Measurements from ENCODE around the gene HACD2.

The HACD2 gene

GRCh38 chr3:123451186-123451585 is 133.7 kb downstream of the HACD2 start:
- H3K9ac ChIP-seq = no peak overlapping the region
- H3K9me3 ChIP-seq (replicated peaks in 1 of 11) = peaks cover 0 to 15% (median 5%) of the 10 kb centered on the region in 11 experiments; a peak in 8 of 22 replicates
- peaks cover 0 to 18% (median 6%) of the 10 kb centered on the region in 10 experiments; a peak in 10 of 20 replicates for H3K4me1 ChIP-seq
- no peaks in the 10 kb centered on the region for H3K36me3 ChIP-seq
- H4K20me1 ChIP-seq = peaks cover 0 to 12% (median 0%) of the 10 kb centered on the region in 11 experiments; a peak in 4 of 22 replicates
- no peak overlapping the region for H3K27ac ChIP-seq
- no peak overlapping the region for H3K4me3 ChIP-seq
- TF ChIP-seq Cebpa-rat (IDR thresholded peaks at IDR 0.05) = no peak
- peaks cover 50 to 56% (median 54%) of the 10 kb centered on the region in 11 experiments for H3K27me3 ChIP-seq
- no peak overlapping the region for H3K4me2 ChIP-seq

GRCh38 chr3:123449997-123450604 is 134.8 kb downstream of the HACD2 start:
- Histone ChIP-seq H3K9ac (peak overlapping the region in 10 of 11 experiments; percentile 51 to 76 (median 66); a peak in 19 of 22 replicates), H3K4me2 (peak overlapping the region; percentile 95 to 100 (median 99)), H3K27ac (no peak overlapping the region), H3K9me3 (replicated peaks in 1 of 11) (peaks cover 0 to 15% (median 5%) of the 10 kb centered on the region in 11 experiments; a peak in 8 of 22 replicates), H3K4me3 (peak overlapping the region; percentile 58 to 73 (median 68)), H3K27me3 (peaks cover 53 to 67% (median 62%) of the 10 kb centered on the region in 11 experiments), H3K4me1 (peaks cover 0 to 18% (median 6%) of the 10 kb centered on the region in 10 experiments; a peak in 10 of 20 replicates), H3K36me3 (no peaks in the 10 kb centered on the region), H4K20me1 (peaks cover 0 to 12% (median 0%) of the 10 kb centered on the region in 11 experiments; a peak in 4 of 22 replicates)
- no peak for TF ChIP-seq Cebpa-rat (IDR thresholded peaks at IDR 0.05)

DNA sequence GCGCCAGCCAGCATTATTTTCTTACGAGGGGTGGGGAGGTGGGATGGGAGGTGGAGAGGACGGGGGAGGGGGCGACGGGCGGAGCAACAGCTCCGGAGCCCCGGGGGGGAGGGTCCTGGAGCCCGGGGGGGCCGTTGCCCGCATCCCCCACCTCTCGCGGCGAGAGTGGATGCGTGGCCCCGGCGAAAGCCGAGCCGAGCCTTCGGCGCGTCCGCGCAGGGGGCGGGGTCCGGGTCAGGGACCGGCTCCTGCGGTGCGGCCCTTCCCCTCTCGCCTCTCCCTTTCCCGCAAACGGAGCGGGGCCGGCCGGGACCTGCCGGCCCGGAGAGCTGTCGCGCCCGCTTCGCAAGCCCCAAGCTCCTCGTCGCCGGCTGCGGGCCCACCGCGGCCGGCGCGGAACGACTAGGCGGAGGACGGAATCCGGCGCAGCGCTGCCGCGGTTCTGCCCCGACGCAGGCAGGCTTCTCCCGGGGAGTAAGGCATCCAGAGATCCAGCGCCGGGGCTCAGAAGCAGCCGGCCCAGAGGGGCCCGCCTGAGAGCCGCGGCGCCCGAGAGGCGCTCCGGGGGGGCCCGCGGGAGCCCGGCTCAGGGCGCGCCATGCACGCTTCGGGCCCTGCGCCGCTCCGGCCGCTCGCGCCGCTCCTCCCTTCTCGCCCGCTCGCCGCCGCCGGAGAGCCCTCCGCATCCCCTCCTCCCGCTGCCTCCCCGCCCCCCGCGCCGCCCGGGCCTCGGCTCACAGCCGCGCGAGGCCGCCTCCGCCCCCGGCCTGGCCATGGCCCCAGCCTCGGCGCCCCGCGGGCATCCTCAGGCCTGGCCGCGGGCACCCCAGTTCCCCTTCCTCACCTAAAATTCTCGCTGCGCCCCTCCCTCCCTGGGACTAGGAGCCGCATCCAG is 135.5 kb downstream of the HACD2 start:
- Histone ChIP-seq H3K4me3 (peak overlapping the region; percentile 58 to 73 (median 68)), H3K4me2 (peak overlapping the region; percentile 95 to 100 (median 99)), H3K4me1 (peaks cover 0 to 18% (median 6%) of the 10 kb centered on the region in 10 experiments; a peak in 10 of 20 replicates), H3K27me3 (peaks cover 53 to 72% (median 62%) of the 10 kb centered on the region in 11 experiments), H3K9me3 (replicated peaks in 1 of 11) (peaks cover 0 to 15% (median 5%) of the 10 kb centered on the region in 11 experiments; a peak in 8 of 22 replicates), H3K36me3 (no peaks in the 10 kb centered on the region), H4K20me1 (peaks cover 0 to 12% (median 0%) of the 10 kb centered on the region in 11 experiments; a peak in 4 of 22 replicates), H3K27ac (no peak overlapping the region), H3K9ac (peak overlapping the region; percentile 40 to 76 (median 66); a peak in 21 of 22 replicates)
- no peak for TF ChIP-seq Cebpa-rat (IDR thresholded peaks at IDR 0.05)

DNA sequence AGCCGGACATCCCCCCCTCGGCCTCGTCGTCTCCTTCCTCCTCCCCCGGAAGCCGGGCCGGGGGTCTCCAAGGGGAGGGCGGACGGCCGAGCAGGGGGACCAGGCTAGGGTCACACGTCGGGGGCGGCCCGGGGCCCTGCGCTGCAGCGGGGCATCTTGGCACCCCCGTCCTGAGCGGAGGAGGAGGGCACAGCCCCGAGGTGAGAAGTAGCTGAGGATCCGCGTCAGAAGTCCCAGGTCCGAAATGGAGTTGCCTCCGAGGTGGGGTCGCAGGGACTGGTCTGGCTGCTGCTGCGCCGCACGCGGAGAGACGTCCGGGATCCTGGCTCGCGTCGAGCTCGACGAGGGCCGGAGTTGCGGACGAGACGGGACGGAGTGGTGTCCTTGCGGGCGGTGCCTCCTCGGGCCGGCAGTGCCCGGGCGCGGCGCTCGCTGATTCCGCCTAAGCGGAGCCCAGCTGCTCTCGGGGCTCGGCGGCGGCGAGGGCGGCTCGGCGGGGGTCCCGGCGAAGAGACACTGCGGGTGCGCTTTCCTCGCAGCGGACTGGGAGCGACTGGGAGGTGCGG is 136.2 kb downstream of the HACD2 start, which contains the start of gene ADCY5:
Gene ADCY5, minus strand, starts transcription at position 555 of the 566 bp plus-strand sequence. Its CDS starts 545 bp downstream, at position 10.
- Histone ChIP-seq H4K20me1 (peaks cover 0 to 12% (median 0%) of the 10 kb centered on the region in 11 experiments; a peak in 4 of 22 replicates), H3K9ac (peak within 1 kb of the TSS; percentile 40 to 76 (median 66); a peak in 21 of 22 replicates), H3K4me1 (peaks cover 0 to 18% (median 6%) of the 10 kb centered on the region in 10 experiments; a peak in 10 of 20 replicates), H3K27ac (no peak within 1 kb of the TSS), H3K36me3 (no peaks in the 10 kb centered on the region), H3K4me2 (peak within 1 kb of the TSS; percentile 95 to 100 (median 99)), H3K9me3 (replicated peaks in 1 of 11) (peaks cover 0 to 15% (median 5%) of the 10 kb centered on the region in 11 experiments; a peak in 8 of 22 replicates), H3K27me3 (peaks cover 53 to 73% (median 62%) of the 10 kb centered on the region in 11 experiments), H3K4me3 (peak within 1 kb of the TSS; percentile 58 to 73 (median 68))
- TF ChIP-seq Cebpa-rat (IDR thresholded peaks at IDR 0.05) = no peak

DNA sequence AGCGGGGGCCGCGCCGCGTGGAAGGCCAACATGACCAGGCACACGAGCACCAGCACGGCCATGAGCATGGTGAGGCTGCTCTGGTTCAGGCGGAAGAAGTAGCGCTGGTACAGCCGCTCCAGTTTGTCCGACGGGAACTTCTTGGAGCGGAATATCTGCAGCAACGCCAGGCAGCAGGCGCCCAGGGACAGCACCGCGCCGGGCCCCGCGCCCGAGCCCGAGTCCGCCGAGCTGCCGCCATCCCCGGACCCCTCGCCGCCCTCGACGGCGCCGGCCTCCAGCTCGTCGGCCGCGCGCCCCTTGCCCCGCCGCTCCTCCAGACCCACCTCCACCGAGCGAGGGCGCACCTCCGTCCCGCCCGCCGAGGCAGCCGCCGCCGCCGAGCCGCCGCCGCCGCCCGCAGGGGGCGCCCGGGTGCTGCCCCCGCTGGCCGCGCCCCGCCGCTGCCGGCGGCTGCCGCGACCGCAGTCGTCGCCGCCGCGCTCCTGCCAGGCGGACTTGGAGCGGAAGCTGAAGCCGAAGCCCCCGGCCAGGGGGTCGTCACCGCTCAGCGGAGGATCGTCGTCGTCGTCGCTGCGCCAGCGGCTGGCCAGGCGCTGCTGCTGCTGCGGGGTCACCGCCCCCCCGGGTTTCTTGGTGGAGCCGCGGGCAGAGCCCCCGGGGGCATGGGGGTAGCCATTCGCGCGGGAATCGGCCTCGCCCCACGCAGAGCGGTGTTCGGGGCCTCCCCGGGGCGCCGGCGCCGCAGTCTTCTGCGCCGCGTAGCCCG is 136.9 kb downstream of the HACD2 start:
- Histone ChIP-seq H3K9me3 (replicated peaks in 1 of 11) (peaks cover 0 to 15% (median 5%) of the 10 kb centered on the region in 11 experiments; a peak in 8 of 22 replicates), H4K20me1 (peaks cover 0 to 12% (median 0%) of the 10 kb centered on the region in 11 experiments; a peak in 4 of 22 replicates), H3K27ac (no peak overlapping the region), H3K4me2 (peak overlapping the region in 9 of 11 experiments; percentile 95 to 100 (median 99); a peak in 16 of 22 replicates), H3K4me1 (peaks cover 0 to 18% (median 6%) of the 10 kb centered on the region in 10 experiments; a peak in 10 of 20 replicates), H3K4me3 (peak overlapping the region in 7 of 10 experiments; percentile 17 to 73 (median 68); a peak in 5 of 20 replicates), H3K9ac (no peak overlapping the region), H3K27me3 (peaks cover 53 to 73% (median 62%) of the 10 kb centered on the region in 11 experiments), H3K36me3 (no peaks in the 10 kb centered on the region)
- no peak for TF ChIP-seq Cebpa-rat (IDR thresholded peaks at IDR 0.05)

DNA sequence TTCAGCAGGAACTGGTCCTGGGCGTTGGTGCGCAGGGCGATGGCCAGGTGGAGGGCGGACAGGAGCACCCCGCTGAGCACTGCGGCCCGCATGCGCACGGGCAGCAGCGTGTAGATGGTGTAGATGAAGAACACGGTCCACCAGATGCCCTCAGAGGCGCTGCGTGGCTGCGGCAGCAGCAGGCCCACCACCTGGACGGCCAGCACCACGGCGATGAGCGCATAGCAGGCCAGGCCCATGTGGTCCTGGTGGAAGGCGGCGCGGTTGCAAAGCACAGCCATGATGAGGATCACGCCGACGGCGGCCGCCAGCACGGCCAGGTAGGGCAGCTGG is 137.5 kb downstream of the HACD2 start:
- H4K20me1 ChIP-seq = peaks cover 0 to 12% (median 0%) of the 10 kb centered on the region in 11 experiments; a peak in 4 of 22 replicates
- H3K27ac ChIP-seq = no peak overlapping the region
- no peaks in the 10 kb centered on the region for H3K36me3 ChIP-seq
- TF ChIP-seq Cebpa-rat (IDR thresholded peaks at IDR 0.05) = no peak
- H3K9me3 ChIP-seq (replicated peaks in 1 of 11) = peaks cover 0 to 15% (median 5%) of the 10 kb centered on the region in 11 experiments; a peak in 8 of 22 replicates
- no peak overlapping the region for H3K4me2 ChIP-seq
- no peak overlapping the region for H3K4me3 ChIP-seq
- peaks cover 53 to 73% (median 62%) of the 10 kb centered on the region in 11 experiments for H3K27me3 ChIP-seq
- no peak overlapping the region for H3K9ac ChIP-seq
- H3K4me1 ChIP-seq = peaks cover 0 to 18% (median 6%) of the 10 kb centered on the region in 10 experiments; a peak in 10 of 20 replicates

- no peak overlapping the region for H3K4me3 ChIP-seq
- no peak overlapping the region for H3K9ac ChIP-seq
- no peaks in the 10 kb centered on the region for H3K36me3 ChIP-seq
- no peak for TF ChIP-seq Cebpa-rat (IDR thresholded peaks at IDR 0.05)
- H3K4me2 ChIP-seq = no peak overlapping the region
- no peak overlapping the region for H3K27ac ChIP-seq
- H3K9me3 ChIP-seq (replicated peaks in 1 of 11) = peaks cover 0 to 15% (median 5%) of the 10 kb centered on the region in 11 experiments; a peak in 8 of 22 replicates
- peaks cover 0 to 12% (median 0%) of the 10 kb centered on the region in 11 experiments; a peak in 4 of 22 replicates for H4K20me1 ChIP-seq
- peaks cover 53 to 72% (median 62%) of the 10 kb centered on the region in 11 experiments for H3K27me3 ChIP-seq
- H3K4me1 ChIP-seq = peaks cover 0 to 18% (median 6%) of the 10 kb centered on the region in 10 experiments; a peak in 10 of 20 replicates
Observed at GRCh38 chr3:123446610-123447109, 138.2 kb downstream of the HACD2 start.
